Fibroblast of pulmonary artery (primary cell): ENCODE measurements around the gene SMG6.

Experiments
- DNase-seq: peaks from one replicate; pipeline ENCODE4 v3.0.0-alpha.2; 2010; ENCODE audit warnings: low read depth
- H3K4me3 ChIP-seq: replicated peaks from 2 replicates; pipeline ENCODE4 v1.5.1; 2011; ENCODE audit warnings: low read depth, mild to moderate bottlenecking, control low read depth, low read length, moderate library complexity
- CTCF ChIP-seq: IDR thresholded peaks from 2 replicates; pipeline ENCODE4 v1.5.1; 2011; ENCODE audit warnings: mild to moderate bottlenecking, control low read depth, low read length, inconsistent platforms; ENCODE audit errors: missing control alignments

The SMG6 gene

GRCh38 chr17:2239882-2240430 is 63.6 kb downstream of the SMG6 start:
- DNase-seq: peak; percentile 89
- TF ChIP-seq CTCF: no peak
- no peak overlapping the region for H3K4me3 ChIP-seq

GRCh38 chr17:2239170-2239551 is 64.4 kb downstream of the SMG6 start:
- DNase-seq: no peak
- no peak for TF ChIP-seq CTCF
- H3K4me3 ChIP-seq: no peak overlapping the region

- no peak for TF ChIP-seq CTCF
- DNase-seq: no peak
- no peak overlapping the region for H3K4me3 ChIP-seq
These were observed 65.0 kb downstream of the SMG6 start for GRCh38 chr17:2238432-2239169.

- DNase-seq: no peak
- H3K4me3 ChIP-seq: no peak overlapping the region
- no peak for TF ChIP-seq CTCF
These were observed 65.6 kb downstream of the SMG6 start for GRCh38 chr17:2237950-2238349.

GRCh38 chr17:2237521-2237921 is 66.1 kb downstream of the SMG6 start:
- no peak overlapping the region for H3K4me3 ChIP-seq
- no peak for TF ChIP-seq CTCF
- peak; percentile 63 for DNase-seq

- H3K4me3 ChIP-seq: no peak overlapping the region
- no peak for TF ChIP-seq CTCF
- DNase-seq: peak; percentile 46
These were observed 67.7 kb downstream of the SMG6 start for GRCh38 chr17:2235792-2236366.

- DNase-seq: no peak
- no peak for TF ChIP-seq CTCF
- H3K4me3 ChIP-seq: no peak overlapping the region
These were observed 68.3 kb downstream of the SMG6 start for GRCh38 chr17:2235265-2235664.
